Fibroblast of peridontal ligament (primary cell): Measurements from ENCODE around the gene DNAJC6.

Experiments used
- DNase-seq: peaks from one replicate; pipeline ENCODE4 v3.0.0-alpha.2; 2010; ENCODE audit errors: extremely low read depth

Gene DNAJC6

DNA sequence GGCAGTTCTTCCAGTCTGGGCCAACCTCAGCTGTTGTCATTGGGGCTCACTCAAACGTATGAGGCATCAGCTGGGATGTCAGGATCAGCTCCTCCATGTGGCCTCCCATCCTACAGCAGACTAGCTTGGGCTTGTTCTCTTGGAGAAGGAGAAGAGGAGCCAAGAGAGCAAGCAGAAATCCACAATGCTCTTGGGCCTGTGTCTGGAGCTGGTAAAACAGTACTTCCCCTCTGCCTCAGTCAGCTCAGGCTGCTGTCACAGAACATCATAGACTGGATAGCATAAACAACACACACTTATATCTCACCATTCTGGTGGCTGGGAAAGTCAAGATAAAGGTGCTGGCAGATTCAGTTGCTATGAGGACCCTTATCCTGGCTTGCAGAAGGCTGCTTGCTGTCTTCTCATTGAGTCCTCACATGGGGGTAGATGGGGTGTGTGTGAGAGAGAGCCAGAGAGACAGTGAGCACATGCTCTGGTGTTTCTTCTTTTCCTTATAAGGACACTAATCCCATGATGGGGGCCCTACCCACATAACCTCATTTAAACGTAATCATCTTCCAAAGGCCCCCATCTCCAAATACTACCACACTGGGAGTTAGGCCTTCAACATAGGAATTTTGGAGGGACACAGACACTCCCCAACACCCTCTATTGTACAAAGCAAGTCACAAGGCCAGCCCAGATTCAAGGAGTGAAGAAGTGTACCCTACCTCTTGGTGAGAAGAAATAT, 16.3 kb upstream of the DNAJC6 start:
- DNase-seq = no peak

DNA sequence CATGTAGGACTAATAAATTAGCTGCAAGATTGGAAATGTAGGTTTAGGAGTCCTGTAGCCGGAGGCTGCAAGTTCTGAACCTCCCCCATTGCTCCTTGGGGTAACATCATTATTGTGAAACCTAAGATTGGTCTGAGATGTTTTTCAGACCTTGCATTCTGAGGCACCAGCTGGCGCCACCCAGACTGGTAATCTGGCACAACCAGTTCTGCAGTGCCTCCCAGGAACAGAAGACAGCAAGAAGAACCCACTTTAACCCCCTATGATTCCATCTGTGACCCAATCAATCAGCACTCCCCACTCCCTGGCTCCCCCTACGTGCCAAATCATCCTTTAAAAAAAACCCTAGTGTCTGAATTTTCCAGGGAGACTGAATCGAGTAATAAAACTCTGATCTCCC, 11.6 kb upstream of the DNAJC6 start:
- no peak for DNase-seq

DNA sequence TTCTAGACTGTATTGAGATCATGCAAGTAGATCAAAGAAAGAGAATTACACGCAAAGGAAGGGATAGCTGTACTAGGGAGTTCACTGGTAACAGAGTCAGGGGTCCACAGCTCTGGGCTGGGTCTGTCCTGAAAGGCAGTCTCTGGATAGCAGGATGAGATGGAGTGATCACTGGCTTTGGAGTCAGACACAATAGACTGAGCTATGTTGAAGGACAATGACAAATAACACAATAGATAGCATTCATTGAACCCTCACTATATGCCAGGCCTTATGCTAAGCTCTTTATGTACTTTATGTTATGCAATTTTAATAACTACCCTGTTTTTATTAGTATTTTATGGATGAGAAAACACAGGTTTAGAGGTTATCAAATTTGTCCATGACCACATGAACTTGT, 10.0 kb upstream of the DNAJC6 start:
- DNase-seq = no peak

DNA sequence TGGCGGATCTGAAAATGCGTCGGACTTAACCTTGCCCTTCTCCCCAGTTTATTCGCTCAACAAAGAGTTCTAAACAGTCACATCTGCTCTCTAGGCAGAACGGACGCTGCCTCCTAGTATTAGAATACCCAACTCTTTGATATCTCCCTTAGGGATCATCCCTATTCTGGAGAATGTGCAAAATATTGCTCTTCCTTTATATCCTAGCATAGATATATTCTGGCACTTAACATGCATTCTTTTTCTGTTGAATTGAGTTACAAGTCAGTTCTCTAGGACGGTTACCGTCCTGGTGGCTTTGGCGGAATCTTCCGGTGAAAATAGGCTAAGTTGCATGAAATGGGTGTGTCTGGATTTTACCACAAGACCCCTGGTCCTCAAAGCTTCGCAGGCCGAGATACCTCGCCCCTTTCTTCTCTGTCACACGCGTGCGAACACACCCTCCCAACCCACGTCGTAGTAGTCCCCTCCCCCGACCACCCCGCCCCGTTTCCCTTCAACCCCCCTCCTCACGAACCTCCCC, 501 bp upstream of the DNAJC6 start:
- DNase-seq = no peak

DNA sequence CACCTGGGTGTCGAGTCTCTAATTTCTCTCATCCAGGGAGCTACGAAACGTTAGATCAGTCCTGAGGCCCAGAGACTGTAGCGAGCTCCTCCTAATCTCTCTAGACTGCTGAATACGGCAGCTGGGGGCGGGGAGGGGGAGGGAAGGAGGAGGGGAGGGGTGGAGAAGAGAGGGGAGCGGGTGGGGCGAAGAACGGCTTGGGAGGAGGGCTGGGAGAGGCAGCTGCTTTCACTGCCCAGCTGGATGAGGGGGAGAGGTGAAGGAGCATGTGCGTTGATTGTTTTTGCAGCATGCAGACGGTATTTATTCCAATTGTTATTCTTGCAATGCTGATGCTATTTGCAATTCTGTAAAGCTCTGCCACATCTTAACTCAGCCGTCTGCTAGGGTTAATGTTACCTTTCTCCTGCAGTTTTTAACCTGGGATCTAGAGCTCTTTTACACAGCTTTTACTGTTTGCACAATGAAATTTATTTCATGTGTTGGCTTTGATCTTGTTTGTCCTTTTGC, 790 bp downstream of the DNAJC6 start:
- DNase-seq = no peak

DNA sequence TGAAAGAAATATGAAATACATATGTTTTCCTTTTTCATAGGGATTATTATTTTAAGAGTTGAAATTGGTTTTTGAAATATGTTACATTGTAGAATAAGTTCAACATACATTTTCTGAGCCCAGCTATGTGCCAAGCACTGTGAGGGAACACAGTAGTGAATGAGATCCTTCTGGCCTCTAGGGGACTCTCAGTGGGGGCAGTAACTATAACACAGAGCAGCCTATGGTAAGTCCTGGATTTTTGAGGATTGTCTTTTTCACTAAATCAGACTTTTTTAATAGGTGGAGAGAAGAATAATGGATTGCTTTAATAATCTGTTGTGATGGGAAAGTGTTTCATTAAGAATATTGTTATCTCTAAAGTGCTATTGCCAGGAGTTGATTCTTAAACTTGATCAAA, 2.4 kb downstream of the DNAJC6 start:
- no peak for DNase-seq

DNA sequence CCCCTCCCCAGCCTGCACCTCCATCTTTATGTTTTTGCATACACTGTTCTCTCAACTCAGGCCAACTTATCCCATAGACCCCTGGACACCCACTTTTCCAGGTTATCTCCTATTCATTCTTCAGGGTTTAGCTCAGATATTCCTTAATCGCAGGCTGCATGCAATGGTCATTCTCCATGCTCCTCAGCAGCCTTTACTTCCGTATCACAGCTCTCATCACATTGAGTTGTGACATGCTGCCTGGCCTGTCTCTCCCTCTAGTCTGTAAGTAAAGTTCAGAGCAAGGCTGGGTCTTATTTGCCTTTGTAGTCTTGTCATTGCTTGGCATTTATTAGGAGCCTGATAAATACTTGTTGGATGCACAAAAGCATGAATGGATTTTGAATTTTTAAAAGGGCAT, 6.9 kb downstream of the DNAJC6 start:
- no peak for DNase-seq

DNA sequence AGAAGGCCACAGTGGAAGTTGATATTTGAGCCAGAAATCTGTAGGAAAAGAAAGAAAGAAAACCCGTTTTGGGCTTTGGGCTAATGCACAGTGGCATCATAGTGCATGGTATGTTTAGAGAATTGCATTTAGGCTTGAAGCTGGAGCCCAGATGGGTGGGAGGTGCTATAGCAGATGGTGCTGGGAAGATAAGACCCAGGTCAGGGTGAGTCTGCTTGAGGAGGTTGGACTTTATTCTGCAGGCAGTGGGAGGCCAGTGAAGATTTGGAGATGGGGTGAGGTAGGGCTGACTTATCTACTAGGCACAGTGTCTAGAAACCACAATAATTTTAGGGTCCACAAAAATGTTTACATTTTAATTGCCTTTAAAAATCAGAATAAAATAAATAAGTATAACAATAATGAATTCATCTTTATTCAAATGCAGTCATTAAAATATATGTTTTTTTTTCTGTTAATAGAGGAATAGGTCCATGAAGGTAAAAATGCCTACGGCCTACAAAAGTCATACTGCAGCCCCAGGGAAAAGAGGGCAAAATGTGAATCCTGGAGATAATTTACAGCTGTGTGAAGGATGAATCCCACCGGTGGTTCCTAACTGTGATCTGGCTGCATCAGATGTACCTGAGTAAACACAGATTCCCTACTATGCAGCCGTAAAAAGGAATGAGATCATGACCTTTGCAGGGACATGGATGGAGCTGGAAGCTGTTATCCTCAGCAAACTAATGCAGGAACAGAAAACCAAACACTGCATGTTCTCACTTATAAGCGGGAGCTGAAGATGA, 8.7 kb downstream of the DNAJC6 start:
- DNase-seq = no peak

DNA sequence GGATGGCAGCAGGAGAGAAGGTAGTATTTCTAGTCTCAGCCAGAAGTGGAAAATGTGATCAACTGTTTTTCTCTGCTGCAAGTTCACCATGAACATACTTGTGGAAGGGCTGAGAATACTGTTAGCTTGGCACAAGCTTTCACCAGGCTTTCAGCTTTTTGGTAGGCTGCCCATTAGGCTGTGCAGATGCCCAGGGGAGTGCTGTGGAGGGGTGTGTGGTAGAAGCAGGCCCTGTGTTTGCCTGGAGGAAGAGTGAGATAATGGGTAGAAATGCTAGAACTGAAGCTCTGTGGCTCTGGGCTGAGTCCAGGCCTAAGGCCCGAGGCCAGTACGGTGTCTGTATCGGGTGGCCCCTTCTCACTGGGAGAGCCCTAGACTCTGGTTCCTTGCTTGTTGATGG, 9.8 kb downstream of the DNAJC6 start:
- peak; percentile 5 for DNase-seq

DNA sequence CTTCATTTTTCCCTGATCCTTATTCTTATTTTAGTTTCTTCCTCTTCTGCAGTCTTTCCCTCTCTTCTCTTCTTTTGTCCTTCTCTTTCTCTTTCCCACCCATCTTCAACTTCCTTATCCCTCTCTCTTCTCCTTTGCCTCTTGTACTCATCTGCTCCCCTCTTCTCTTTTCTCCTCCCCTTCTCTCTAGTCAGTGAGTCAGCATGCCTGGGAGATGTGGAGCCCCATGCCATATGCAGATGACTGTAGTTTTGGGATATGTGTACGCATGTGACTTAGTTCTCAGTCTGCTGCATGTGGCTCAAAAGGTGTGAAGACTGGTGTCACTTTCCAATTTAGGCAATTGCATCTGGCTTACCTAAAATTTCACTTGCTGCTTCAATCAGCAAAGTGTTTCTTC, 10.4 kb downstream of the DNAJC6 start:
- no peak for DNase-seq

DNA sequence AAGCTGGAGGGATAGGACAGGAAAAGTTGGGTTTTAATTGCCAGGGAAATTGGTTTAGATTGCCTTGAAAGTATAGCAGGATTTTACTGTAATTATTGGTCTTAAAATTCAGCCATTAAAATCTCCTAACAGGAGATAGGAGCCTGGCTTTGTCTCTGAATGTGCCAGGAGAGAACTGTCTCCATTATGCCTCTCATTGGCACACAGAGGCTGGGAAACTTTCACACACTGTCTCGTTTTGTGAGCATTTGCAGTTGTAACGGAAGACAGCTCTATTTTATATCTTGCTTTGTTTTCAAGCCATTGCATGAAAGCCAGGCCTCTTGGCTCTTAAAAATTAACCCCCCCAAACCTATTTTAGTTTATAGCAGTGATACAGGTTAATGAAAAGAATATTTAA, 12.5 kb downstream of the DNAJC6 start:
- no peak for DNase-seq

DNA sequence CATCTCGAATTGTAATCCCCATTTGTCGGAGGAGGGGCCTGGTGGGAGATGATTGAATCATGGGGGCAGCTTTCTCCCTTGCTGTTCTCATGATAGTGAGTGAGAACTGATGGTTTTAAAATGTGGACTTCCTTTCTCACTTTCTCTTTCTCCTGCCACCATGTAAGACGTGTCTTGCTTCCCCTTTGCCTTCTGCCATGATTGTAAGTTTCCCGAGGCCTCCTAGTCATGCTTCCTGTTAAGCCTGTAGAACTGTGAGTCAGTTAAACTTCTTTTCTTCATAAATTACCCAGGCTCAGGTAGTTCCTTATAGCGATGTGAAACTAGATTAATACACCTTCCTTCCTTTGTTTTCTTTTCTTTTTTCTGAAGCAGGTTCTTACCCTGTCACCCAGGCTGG, 13.9 kb downstream of the DNAJC6 start:
- DNase-seq = no peak

DNA sequence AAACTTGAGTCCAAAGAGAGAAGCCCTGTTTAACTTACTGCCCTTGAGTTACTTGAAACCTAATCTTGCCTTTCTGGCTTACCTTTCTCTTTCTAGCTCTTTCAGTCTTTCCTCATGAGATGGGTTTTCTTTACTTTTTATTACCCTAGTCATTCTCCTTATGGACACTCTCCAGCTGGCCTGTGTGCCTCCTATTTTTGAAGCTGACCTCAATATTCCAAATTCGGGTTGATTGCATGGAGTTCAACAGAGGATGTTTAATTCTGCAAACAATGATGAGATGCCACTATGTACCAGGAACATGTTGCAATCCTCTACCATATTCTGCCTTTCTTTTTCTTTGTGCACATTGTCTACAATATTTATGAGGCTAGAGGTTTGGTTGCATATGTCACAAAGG, 20.7 kb downstream of the DNAJC6 start:
- no peak for DNase-seq

DNA sequence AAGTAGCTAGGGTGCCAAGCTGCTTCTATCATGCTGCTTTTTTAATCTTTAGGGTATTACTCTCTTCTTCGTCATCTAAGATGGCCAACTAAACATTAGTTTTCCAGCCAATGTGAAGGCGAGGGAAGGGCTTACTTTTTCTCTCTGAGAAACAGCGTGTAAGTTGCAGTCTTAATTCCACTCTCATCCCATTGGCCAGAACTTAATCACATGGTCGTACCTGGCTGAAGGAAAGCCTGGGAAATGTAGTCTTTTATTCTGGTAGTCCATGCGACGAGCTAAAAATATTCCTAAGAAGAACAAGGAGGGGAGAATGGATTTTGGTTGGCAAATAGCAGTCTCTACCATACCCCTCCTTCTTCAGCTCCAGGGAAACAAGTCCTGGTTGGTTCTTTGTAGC, 21.5 kb downstream of the DNAJC6 start:
- DNase-seq = no peak

DNA sequence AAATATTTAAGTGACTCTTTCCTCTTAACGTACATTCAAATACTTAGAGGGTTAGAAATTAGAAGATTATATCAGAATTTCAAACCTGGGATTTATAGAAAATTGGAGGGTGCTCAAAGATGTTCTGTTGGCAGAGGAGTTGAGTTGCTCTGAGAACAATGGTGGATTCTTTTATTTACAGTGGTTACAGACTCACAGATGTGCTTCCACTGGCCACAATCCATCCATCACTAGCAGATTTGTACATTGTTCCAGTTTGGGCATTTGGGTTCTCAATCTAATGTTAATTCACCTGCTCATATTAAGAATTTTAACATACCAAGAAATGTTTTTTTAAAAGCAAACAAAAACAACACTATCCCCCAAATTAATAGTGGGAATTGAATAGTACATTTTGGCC, 23.5 kb downstream of the DNAJC6 start:
- no peak for DNase-seq

DNA sequence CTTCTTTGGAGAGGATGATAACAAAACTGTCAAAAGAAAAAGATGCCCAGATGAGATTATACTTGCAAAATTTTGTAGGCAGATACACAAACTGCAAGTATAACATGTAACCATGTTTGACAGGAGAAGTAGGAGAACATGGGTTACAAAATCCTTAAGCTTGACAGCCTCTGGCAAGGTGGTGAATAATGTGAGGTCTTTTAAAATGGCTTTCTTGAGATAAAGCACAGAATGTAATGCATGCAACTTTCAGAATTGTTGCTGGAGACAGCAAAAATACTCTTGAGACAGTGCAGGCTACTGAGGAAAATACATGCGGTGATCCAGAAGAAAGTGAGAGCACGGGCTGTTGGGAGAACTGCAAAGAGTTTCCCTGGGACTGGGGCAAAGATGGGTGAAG, 24.7 kb downstream of the DNAJC6 start:
- no peak for DNase-seq

DNA sequence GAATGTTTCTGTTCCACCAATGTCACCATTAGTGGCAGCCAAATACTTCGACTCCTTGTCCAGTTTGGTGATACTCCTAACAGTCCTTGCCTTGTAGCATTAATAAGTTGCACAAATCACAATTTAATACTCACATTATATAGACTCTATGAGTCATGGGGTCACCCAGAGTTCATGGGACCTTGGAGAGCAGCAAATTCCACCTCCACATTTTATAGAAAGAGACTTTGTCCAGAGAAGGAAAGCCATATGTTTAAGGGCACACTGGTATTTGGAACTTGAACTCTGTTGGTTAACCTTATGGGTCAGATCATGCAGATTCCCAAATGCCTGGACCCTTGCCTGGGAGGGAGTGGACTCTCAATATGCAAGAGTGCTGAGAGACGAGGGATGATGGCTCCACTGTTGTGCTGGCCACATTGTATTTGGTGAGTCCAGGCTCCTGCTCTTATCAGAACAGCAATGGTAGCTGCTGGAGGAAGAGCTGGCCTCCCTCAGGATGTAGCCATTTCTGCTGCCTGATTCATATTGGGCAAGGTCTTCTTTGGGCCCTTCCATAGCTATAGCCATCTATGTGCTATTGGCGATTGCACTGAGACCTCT, 30.6 kb downstream of the DNAJC6 start:
- DNase-seq = peak; percentile 27

DNA sequence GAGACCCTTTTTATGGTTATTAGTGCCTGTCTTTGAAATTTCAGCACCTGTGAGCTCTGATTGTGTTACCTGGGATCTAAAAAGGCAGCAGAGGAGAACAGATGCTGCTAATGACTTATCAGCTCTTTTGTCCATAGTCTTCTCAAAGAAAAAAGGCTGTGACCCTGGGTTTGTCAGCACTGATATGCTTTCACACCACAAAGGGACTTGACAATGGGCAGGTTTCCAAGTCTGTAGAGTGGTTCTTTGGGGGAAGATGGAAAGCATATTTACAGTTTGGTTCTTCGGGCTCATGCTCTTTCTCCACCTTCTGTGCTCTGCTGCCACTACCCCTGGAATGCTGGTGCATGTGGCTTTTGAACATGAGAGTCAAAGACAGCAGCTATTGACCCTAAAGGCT, 32.0 kb downstream of the DNAJC6 start:
- DNase-seq = no peak

DNA sequence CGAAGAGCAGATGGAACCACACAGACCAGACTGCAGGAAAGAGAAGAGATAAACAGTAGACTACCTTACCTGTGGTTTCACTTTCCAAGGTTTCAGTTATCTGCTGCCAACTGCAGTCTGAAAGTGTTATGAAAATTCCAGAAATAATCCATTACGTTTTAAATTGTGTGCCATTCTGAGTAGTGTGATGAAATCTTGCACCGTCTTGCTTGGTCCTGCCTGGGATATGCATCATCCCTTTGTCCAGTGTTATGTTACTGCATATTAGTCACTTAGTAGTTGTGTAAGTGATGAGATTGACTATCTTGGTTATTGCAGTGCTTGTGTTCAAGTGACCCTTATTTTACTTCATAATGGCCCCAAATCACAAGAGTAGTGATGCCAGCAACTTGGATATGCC, 33.9 kb downstream of the DNAJC6 start:
- peak; percentile 68 for DNase-seq

DNA sequence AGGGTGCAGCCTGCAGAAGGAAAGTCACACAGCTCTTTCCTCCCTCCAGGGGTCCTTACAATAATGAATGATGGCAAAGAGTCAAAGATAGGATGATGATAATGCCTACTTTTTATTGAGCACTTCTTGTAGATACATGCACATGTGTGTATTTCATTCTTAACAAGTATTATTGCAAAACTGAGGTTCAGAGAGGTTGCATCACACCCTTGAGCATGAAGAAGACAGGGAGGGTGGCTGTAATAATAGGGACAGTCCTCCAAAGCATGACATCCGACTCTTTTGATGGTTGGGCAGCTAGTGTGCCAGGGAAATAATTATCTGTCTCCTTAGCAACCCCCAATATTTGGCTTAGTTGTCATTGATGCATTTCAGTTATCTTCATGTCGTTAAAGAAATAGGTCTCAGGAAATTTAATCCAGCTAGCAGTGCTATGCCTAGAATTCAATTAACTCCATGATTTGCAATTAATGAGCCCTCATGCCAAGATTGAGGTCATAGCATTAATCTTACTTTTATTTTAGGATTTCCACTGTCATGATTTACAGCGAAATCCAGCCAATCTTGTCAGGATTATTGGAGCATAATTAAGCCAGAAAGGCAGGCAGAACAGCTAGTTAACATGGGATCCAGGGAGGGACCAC, 35.0 kb downstream of the DNAJC6 start:
- no peak for DNase-seq

DNA sequence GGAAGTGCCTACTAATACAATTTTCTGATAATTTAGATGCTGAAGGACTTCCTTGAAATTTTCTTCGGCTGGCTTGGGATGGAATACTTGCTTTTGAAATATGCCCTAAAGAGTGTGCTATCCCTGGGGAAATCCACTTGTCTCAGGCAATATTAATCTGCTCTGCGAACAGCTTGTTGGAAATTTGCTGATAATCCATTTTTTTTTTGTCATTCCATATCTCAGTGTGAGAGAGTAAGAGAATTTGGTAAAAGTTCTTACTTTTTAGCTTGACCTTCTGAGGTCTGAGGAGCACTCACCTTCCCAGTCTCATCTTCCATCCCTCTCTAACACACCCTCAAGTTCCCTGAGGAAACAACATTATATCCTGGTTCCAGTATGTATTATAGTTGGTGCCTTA, 36.8 kb downstream of the DNAJC6 start:
- DNase-seq = no peak

DNA sequence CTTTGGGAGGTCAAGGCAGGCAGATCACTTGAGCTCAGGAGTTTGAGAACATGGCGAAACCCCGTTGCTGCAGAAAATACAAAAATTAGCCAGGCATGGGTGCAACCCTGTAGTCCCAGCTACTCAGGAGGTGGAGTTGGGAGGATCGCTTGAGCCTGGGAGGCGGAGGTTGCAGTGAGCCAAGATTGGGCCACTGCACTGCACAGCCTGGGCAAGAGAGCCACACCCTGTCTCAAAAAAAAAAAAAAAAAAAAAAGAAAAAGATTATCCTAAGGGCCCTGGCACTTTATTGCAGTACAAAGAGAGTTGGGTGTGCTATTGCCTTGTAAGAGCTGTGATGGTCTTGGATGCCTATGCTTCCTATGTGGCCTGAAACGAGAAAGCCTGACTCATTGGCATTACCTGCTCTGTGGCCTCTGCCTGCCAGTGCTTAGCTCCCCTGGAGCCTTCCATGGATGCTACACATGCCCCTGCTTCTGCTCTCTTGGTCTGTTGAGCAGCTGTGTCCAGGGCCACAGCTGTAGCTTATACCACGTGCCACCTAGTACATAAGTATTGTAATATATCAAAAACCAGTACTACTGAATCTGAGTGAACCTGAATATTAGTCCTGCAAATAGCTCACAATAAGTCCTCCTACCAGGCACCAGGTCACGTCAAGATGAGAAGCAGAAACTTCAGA, 45.8 kb downstream of the DNAJC6 start:
- DNase-seq = no peak
